NOMO-1 (cell line): ENCODE measurements around the gene TRERF1.
"Not testable (repeated sequence)": the region's sequence is repeated elsewhere in the genome, so short reads cannot be mapped to it uniquely, and the experiment has no call there.

Experiments
- DNase-seq, 2 experiments: peaks; one replicate each; lab custom pipeline; 2025; ENCODE audit not compliant: unreplicated experiment in 2 of 2; lab: John Stamatoyannopoulos, UW

TRERF1 gene

GRCh38 chr6:42207559-42207958 lies 244.2 kb downstream of the TRERF1 start:
- DNase-seq, result not testable (repeated sequence)

- no peak for DNase-seq
These were observed 246.9 kb downstream of the TRERF1 start for GRCh38 chr6:42204768-42205282.

- DNase-seq, result no peak
These were observed 248.5 kb downstream of the TRERF1 start for GRCh38 chr6:42203183-42203582.

- not testable (repeated sequence) for DNase-seq
These were observed 249.4 kb downstream of the TRERF1 start for GRCh38 chr6:42202131-42202915.

- no peak for DNase-seq
These were observed 250.3 kb downstream of the TRERF1 start for GRCh38 chr6:42201382-42201781.

- DNase-seq, result no peak
These were observed 251.7 kb downstream of the TRERF1 start for GRCh38 chr6:42200035-42200434.

GRCh38 chr6:42199106-42199981 lies 252.4 kb downstream of the TRERF1 start:
- DNase-seq, result no peak

GRCh38 chr6:42197555-42198362 lies 254.0 kb downstream of the TRERF1 start:
- DNase-seq, result no peak

- DNase-seq, result no peak
These were observed 256.3 kb downstream of the TRERF1 start for GRCh38 chr6:42195415-42195814.

GRCh38 chr6:42194056-42194455 lies 257.7 kb downstream of the TRERF1 start:
- no peak for DNase-seq

- DNase-seq, result no peak
These were observed 258.2 kb downstream of the TRERF1 start for GRCh38 chr6:42193491-42193894.

GRCh38 chr6:42192385-42192784 lies 259.3 kb downstream of the TRERF1 start:
- not testable (repeated sequence) for DNase-seq

- DNase-seq, result no peak
These were observed 261.1 kb downstream of the TRERF1 start for GRCh38 chr6:42190554-42191183.

GRCh38 chr6:42188406-42188805 lies 263.3 kb downstream of the TRERF1 start:
- DNase-seq, result no peak

- DNase-seq, result no peak
These were observed 266.1 kb downstream of the TRERF1 start for GRCh38 chr6:42185597-42185996.

GRCh38 chr6:42184475-42184874 lies 267.3 kb downstream of the TRERF1 start:
- no peak for DNase-seq

GRCh38 chr6:42182101-42182500 lies 269.6 kb downstream of the TRERF1 start:
- DNase-seq, result no peak

GRCh38 chr6:42179945-42180313 lies 271.8 kb downstream of the TRERF1 start:
- no peak for DNase-seq

GRCh38 chr6:42179261-42179944 lies 272.3 kb downstream of the TRERF1 start:
- DNase-seq, result no peak
